Mucosa of rectum (tissue), 2 donors: ENCODE measurements around the gene CYP1A2.

Experiments used
- H3K27ac ChIP-seq, 2 donors: one replicate each; pipeline ENCODE4 v1.7.0; 2013; ENCODE audit warnings: inconsistent platforms in 2 of 2, low read depth in 2 of 2, low read length in 2 of 2
- H3K27me3 ChIP-seq, 2 donors: one replicate each; pipeline ENCODE4 v1.7.0; 2013; ENCODE audit warnings: low read length in 2 of 2; ENCODE audit not compliant: control insufficient read depth in 2 of 2, insufficient read depth in 2 of 2
- H3K36me3 ChIP-seq, 2 donors: one replicate each; pipeline ENCODE4 v1.7.0; 2013; ENCODE audit warnings: low read length in 2 of 2; ENCODE audit not compliant: control insufficient read depth in 2 of 2, insufficient read depth in 2 of 2
- H3K4me1 ChIP-seq, 2 donors: one replicate each; pipeline ENCODE4 v1.7.0; 2013; ENCODE audit warnings: low read length in 2 of 2, mild to moderate bottlenecking in 1 of 2; ENCODE audit not compliant: control insufficient read depth in 2 of 2, insufficient read depth in 2 of 2
- H3K4me3 ChIP-seq, 2 donors: one replicate each; pipeline ENCODE4 v1.7.0; 2013; ENCODE audit warnings: low read length in 2 of 2
- H3K9ac ChIP-seq, 2 donors: one replicate each; pipeline ENCODE4 v1.7.0; 2013; ENCODE audit warnings: low read length in 2 of 2, low read depth in 1 of 2, mild to moderate bottlenecking in 1 of 2
- H3K9me3 ChIP-seq, 2 donors: one replicate each; pipeline ENCODE4 v1.7.0; 2013; ENCODE audit warnings: low read length in 2 of 2; ENCODE audit not compliant: control insufficient read depth in 2 of 2
- donor health status: healthy.
- donor health status: Normal muscosa, but diverticular disease.

CYP1A2 gene

GRCh38 chr15:74775132-74775562 is 26.5 kb downstream of the CYP1A2 start:
- Histone ChIP-seq H3K9me3 (no peaks in the 10 kb centered on the region), H3K36me3 (no peaks in the 10 kb centered on the region), H3K27me3 (no peaks in the 10 kb centered on the region), H3K9ac (no peak overlapping the region), H3K4me3 (no peak overlapping the region), H3K4me1 (peaks cover 44 to 48% of the 10 kb centered on the region in 2 donors), H3K27ac (peak overlapping the region in 1 of 2 donors; percentile 38)

GRCh38 chr15:74775894-74776293 is 27.2 kb downstream of the CYP1A2 start:
- no peaks in the 10 kb centered on the region for H3K9me3 ChIP-seq
- H3K4me3 ChIP-seq = no peak overlapping the region
- H3K4me1 ChIP-seq = peaks cover 51 to 56% of the 10 kb centered on the region in 2 donors
- H3K27me3 ChIP-seq = no peaks in the 10 kb centered on the region
- no peak overlapping the region for H3K27ac ChIP-seq
- no peaks in the 10 kb centered on the region for H3K36me3 ChIP-seq
- no peak overlapping the region for H3K9ac ChIP-seq

- Histone ChIP-seq H3K4me1 (peaks cover 58 to 64% of the 10 kb centered on the region in 2 donors), H3K27ac (peak overlapping the region; percentile 41 to 87), H3K9me3 (no peaks in the 10 kb centered on the region), H3K9ac (peak overlapping the region in 1 of 2 donors; percentile 56), H3K27me3 (no peaks in the 10 kb centered on the region), H3K4me3 (no peak overlapping the region), H3K36me3 (no peaks in the 10 kb centered on the region)
Measured at GRCh38 chr15:74776821-74777768, 28.4 kb downstream of the CYP1A2 start.

GRCh38 chr15:74777769-74778598 is 29.3 kb downstream of the CYP1A2 start:
- H3K4me1 ChIP-seq = peaks cover 60 to 67% of the 10 kb centered on the region in 2 donors
- H3K9ac ChIP-seq = peak overlapping the region; percentile 36 to 56

GRCh38 chr15:74778599-74778970 is 29.9 kb downstream of the CYP1A2 start:
- Histone ChIP-seq H3K9ac (peak overlapping the region in 1 of 2 donors; percentile 36), H3K27ac (peak overlapping the region in 1 of 2 donors; percentile 40), H3K4me1 (peaks cover 62 to 70% of the 10 kb centered on the region in 2 donors), H3K9me3 (no peaks in the 10 kb centered on the region), H3K4me3 (no peak overlapping the region), H3K27me3 (no peaks in the 10 kb centered on the region), H3K36me3 (no peaks in the 10 kb centered on the region)

More at GRCh38 chr15:74777769-74778598, 29.3 kb downstream of the CYP1A2 start:
- Histone ChIP-seq H3K36me3 (no peaks in the 10 kb centered on the region), H3K4me3 (no peak overlapping the region), H3K27ac (peak overlapping the region in 1 of 2 donors; percentile 87), H3K27me3 (no peaks in the 10 kb centered on the region), H3K9me3 (no peaks in the 10 kb centered on the region)

GRCh38 chr15:74779162-74779648 is 30.6 kb downstream of the CYP1A2 start:
- no peaks in the 10 kb centered on the region for H3K36me3 ChIP-seq
- H3K27ac ChIP-seq = peak overlapping the region; percentile 46 to 86
- H3K4me1 ChIP-seq = peaks cover 62 to 69% of the 10 kb centered on the region in 2 donors
- no peaks in the 10 kb centered on the region for H3K9me3 ChIP-seq
- no peak overlapping the region for H3K4me3 ChIP-seq
- H3K27me3 ChIP-seq = no peaks in the 10 kb centered on the region
- H3K9ac ChIP-seq = peak overlapping the region in 1 of 2 donors; percentile 5

GRCh38 chr15:74780523-74781430 is 32.1 kb downstream of the CYP1A2 start:
- H3K4me1 ChIP-seq = peaks cover 57 to 68% of the 10 kb centered on the region in 2 donors
- peak overlapping the region; percentile 44 to 76 for H3K4me3 ChIP-seq
- peak overlapping the region; percentile 80 to 86 for H3K27ac ChIP-seq
- peaks cover 6 to 7% of the 10 kb centered on the region in 2 donors for H3K36me3 ChIP-seq
- peak overlapping the region; percentile 54 to 70 for H3K9ac ChIP-seq
- H3K9me3 ChIP-seq = no peaks in the 10 kb centered on the region
- no peaks in the 10 kb centered on the region for H3K27me3 ChIP-seq

GRCh38 chr15:74781431-74782258 is 33.0 kb downstream of the CYP1A2 start, which contains the start of gene CSK:
Gene CSK, plus strand, starts transcription at chr15:74782080. Its CDS starts 16,218 bp downstream, at chr15:74798298.
- Histone ChIP-seq H3K36me3 (peaks cover 6 to 7% of the 10 kb centered on the region in 2 donors), H3K9me3 (no peaks in the 10 kb centered on the region), H3K27me3 (no peaks in the 10 kb centered on the region), H3K4me3 (peak within 1 kb of the TSS; percentile 67 to 90), H3K27ac (peak within 1 kb of the TSS; percentile 80 to 86), H3K9ac (peak within 1 kb of the TSS; percentile 61 to 90), H3K4me1 (peaks cover 63 to 74% of the 10 kb centered on the region in 2 donors)
